Measurements from ENCODE around the gene KMT2A. TPM values are rescaled to one million over a fixed set of nuclear protein-coding genes. Genes with fewer than 3 reads are reported as not detected.
"Not testable (repeated sequence)": the region's sequence is repeated elsewhere in the genome, so short reads cannot be mapped to it uniquely, and the experiment has no call there.

Gene KMT2A
- polyA plus RNA-seq, 4 donors, result 33.8 to 49.7 (median 40.9) TPM

- no peak for DNase-seq (ENCODE audit: low read depth in 4 of 4, low spot score in 3 of 4)
Observed at GRCh38 chr11:118531597-118532084, 95.3 kb downstream of the KMT2A start.

- DNase-seq (ENCODE audit: low read depth in 4 of 4, low spot score in 3 of 4), result no peak
Observed at GRCh38 chr11:118532091-118532490, 95.8 kb downstream of the KMT2A start.

GRCh38 chr11:118532852-118533768 is 96.8 kb downstream of the KMT2A start:
- DNase-seq (ENCODE audit: low read depth in 4 of 4, low spot score in 3 of 4), result no peak

- DNase-seq (ENCODE audit: low read depth in 4 of 4, low spot score in 3 of 4), result no peak
Observed at GRCh38 chr11:118533769-118534729, 97.8 kb downstream of the KMT2A start.

- no peak for DNase-seq (ENCODE audit: low read depth in 4 of 4, low spot score in 3 of 4)
Observed at GRCh38 chr11:118535261-118535660, 99.0 kb downstream of the KMT2A start.

GRCh38 chr11:118536726-118537125 is 100.4 kb downstream of the KMT2A start:
- DNase-seq (ENCODE audit: low read depth in 4 of 4, low spot score in 3 of 4), result no peak

GRCh38 chr11:118537409-118537980 is 101.2 kb downstream of the KMT2A start:
- no peak for DNase-seq (ENCODE audit: low read depth in 4 of 4, low spot score in 3 of 4)

GRCh38 chr11:118544010-118544646 is 107.8 kb downstream of the KMT2A start:
- no peak for DNase-seq (ENCODE audit: low read depth in 4 of 4, low spot score in 3 of 4)

- no peak for DNase-seq (ENCODE audit: low read depth in 4 of 4, low spot score in 3 of 4)
Observed at GRCh38 chr11:118544647-118545010, 108.3 kb downstream of the KMT2A start.

GRCh38 chr11:118545533-118545932 is 109.2 kb downstream of the KMT2A start:
- no peak for DNase-seq (ENCODE audit: low read depth in 4 of 4, low spot score in 3 of 4)

GRCh38 chr11:118547132-118547531 is 110.8 kb downstream of the KMT2A start:
- DNase-seq (ENCODE audit: low read depth in 4 of 4, low spot score in 3 of 4), result no peak

GRCh38 chr11:118552341-118552740 is 116.0 kb downstream of the KMT2A start:
- DNase-seq (ENCODE audit: low read depth in 4 of 4, low spot score in 3 of 4), result no peak

- no peak for DNase-seq (ENCODE audit: low read depth in 4 of 4, low spot score in 3 of 4)
Observed at GRCh38 chr11:118560806-118561205, 124.5 kb downstream of the KMT2A start.

- DNase-seq (ENCODE audit: low read depth in 4 of 4, low spot score in 3 of 4), result no peak
Observed at GRCh38 chr11:118565051-118565450, 128.8 kb downstream of the KMT2A start.

- no peak for DNase-seq (ENCODE audit: low read depth in 4 of 4, low spot score in 3 of 4)
Observed at GRCh38 chr11:118569670-118570069, 133.4 kb downstream of the KMT2A start.

- DNase-seq (ENCODE audit: low read depth in 4 of 4, low spot score in 3 of 4), result no peak
Observed at GRCh38 chr11:118570787-118571186, 134.5 kb downstream of the KMT2A start.

GRCh38 chr11:118571701-118572060 is 135.4 kb downstream of the KMT2A start:
- DNase-seq (ENCODE audit: low read depth in 4 of 4, low spot score in 3 of 4), result not testable (repeated sequence)

- peak; percentile 67 to 72 (median 68) for DNase-seq (ENCODE audit: low read depth in 4 of 4, low spot score in 3 of 4)
Observed at GRCh38 chr11:118572061-118572980, 136.0 kb downstream of the KMT2A start, which contains the start of gene ARCN1. ARCN1 (plus strand) TSS chr11:118572409; CDS start chr11:118572548, 139 bp downstream.

- no peak for DNase-seq (ENCODE audit: low read depth in 4 of 4, low spot score in 3 of 4)
Observed at GRCh38 chr11:118572981-118573550, 136.8 kb downstream of the KMT2A start.

Data from left renal pelvis (tissue), 4 donors.